Body of pancreas (tissue), 4 donors: ENCODE results near the gene PEPD.

Experiments
- POLR2A ChIP-seq, 3 donors: fragments of 450-650 bp; IDR thresholded peaks; one replicate each; pipeline ENCODE4 v1.6.1; 2016; ENCODE audit warnings: antibody characterized with exemption in 3 of 3, mild to moderate bottlenecking in 2 of 3
- TF ChIP-seq, protein P1 (sequence below), 7 experiments: fragments of 450-650 bp in 4 of 7; fragments of 200-600 bp in 3 of 7; sonication (generic) in 3 of 7; IDR thresholded peaks; one replicate each; pipeline ENCODE4 v1.5.1; 2016 to 2019; ENCODE audit warnings: antibody characterized with exemption in 7 of 7

DNA sequence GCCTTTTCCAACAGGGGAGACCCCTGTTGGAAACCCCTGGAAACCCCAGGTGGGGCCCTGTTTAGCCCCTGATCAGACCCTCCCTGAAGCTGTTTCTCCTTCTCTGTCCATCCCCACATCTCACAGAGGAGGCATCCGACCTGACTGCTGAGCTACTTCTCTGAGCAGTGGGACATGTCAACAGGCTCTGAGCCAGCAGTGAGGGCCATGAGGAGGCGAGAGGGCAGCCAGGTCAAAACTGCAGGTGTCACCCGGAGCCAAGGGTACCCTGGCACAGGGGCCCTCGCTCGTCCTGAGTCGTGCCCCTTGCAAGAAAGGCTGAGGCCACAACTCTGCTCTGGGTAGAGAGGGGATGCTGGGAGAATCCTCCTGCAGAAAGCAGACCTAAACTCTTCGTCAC is 13.6 kb downstream of the PEPD start:
- TF ChIP-seq, protein P1, sequence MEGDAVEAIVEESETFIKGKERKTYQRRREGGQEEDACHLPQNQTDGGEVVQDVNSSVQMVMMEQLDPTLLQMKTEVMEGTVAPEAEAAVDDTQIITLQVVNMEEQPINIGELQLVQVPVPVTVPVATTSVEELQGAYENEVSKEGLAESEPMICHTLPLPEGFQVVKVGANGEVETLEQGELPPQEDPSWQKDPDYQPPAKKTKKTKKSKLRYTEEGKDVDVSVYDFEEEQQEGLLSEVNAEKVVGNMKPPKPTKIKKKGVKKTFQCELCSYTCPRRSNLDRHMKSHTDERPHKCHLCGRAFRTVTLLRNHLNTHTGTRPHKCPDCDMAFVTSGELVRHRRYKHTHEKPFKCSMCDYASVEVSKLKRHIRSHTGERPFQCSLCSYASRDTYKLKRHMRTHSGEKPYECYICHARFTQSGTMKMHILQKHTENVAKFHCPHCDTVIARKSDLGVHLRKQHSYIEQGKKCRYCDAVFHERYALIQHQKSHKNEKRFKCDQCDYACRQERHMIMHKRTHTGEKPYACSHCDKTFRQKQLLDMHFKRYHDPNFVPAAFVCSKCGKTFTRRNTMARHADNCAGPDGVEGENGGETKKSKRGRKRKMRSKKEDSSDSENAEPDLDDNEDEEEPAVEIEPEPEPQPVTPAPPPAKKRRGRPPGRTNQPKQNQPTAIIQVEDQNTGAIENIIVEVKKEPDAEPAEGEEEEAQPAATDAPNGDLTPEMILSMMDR (IDR thresholded peaks at IDR 0.05): no peak
- no peak for TF ChIP-seq POLR2A (IDR thresholded peaks at IDR 0.05)
